Esophagus muscularis mucosa (tissue), 4 donors: ENCODE results near the gene CYP46A1. TPM values are rescaled to one million over a fixed set of nuclear protein-coding genes. Genes with fewer than 3 reads are reported as not detected.
A peak's percentile ranks its signal among the peaks of the same experiment; 100 is the strongest.

ENCODE experiments used
- DNase-seq: peaks from one replicate; pipeline ENCODE4 v3.0.0-alpha.2; 2017; ENCODE audit errors: extremely low spot score
- H3K27ac ChIP-seq, 4 donors: fragments of 200-600 bp; sonication (generic); replicated peaks in 1 of 4; 1 replicate in 3 of 4; 2 replicates in 1 of 4; pipeline ENCODE4 v1.5.1; 2016 to 2019; ENCODE audit warnings: mild to moderate bottlenecking in 1 of 4
- H3K27me3 ChIP-seq, 4 donors: fragments of 200-600 bp; sonication (generic); one replicate each; pipeline versions ENCODE4 v1.5.1 to v1.6.0; 2016 to 2019
- H3K36me3 ChIP-seq, 4 donors: fragments of 200-600 bp; sonication (generic); one replicate each; pipeline ENCODE4 v1.5.1; 2016 to 2019
- H3K4me1 ChIP-seq, 4 donors: fragments of 200-600 bp; sonication (generic); one replicate each; pipeline ENCODE4 v1.5.1; 2016 to 2019
- H3K4me3 ChIP-seq, 4 donors: fragments of 200-600 bp; sonication (generic); 1 replicate in 2 of 4; 2 replicates in 2 of 4; pipeline ENCODE4 v1.5.1; 2016 to 2019; ENCODE audit warnings: mild to moderate bottlenecking in 4 of 4, moderate library complexity in 1 of 4
- H3K9me3 ChIP-seq, 4 donors: fragments of 200-600 bp; sonication (generic); 1 replicate in 3 of 4; 2 replicates in 1 of 4; pipeline ENCODE4 v1.5.1; 2016 to 2019
- EP300 ChIP-seq: sonication (generic); formaldehyde crosslinking; IDR thresholded peaks from one replicate; pipeline ENCODE4 v1.6.1; 2017; ENCODE audit warnings: antibody characterized with exemption
- POLR2A ChIP-seq: fragments of 450-650 bp; IDR thresholded peaks from one replicate; pipeline ENCODE4 v1.6.1; 2017; ENCODE audit warnings: antibody characterized with exemption, moderate library complexity, mild to moderate bottlenecking, low read depth
- POLR2AphosphoS5 ChIP-seq, 2 donors: sonication (generic); formaldehyde crosslinking; IDR thresholded peaks; one replicate each; pipeline ENCODE4 v1.6.1; 2017; ENCODE audit warnings: antibody characterized with exemption in 2 of 2
- WGBS: methylation state at CpG from one replicate; pipeline ENCODE4 v1.1.5; 2018; 5-methylcytosine and 5-hydroxymethylcytosine counted together
- intact Hi-C: fragments of 100-400 bp; cut with DNase I; formaldehyde crosslinking; loops from one replicate; pipeline ENCODE4 v1.15.1; 2023
- total RNA-seq, 4 donors: library from RNA; depleted of rRNA; stranded (reverse); fragments of >200 nt; gene quantifications; one replicate each; pipeline versions ENCODE4 v1.1.0 to v1.2.1, GENCODE V29; 2016
- TF ChIP-seq, protein P1 (sequence below), 3 experiments: fragments of 200-600 bp in 2 of 3; fragments of 450-650 bp in 1 of 3; sonication (generic) in 2 of 3; IDR thresholded peaks; one replicate each; pipeline ENCODE4 v1.5.1; 2017 to 2019; ENCODE audit warnings: antibody characterized with exemption in 3 of 3, mild to moderate bottlenecking in 2 of 3, moderate library complexity in 1 of 3

The CYP46A1 gene
- total RNA-seq, 4 donors from 2014 or later, result 1.2 to 2.5 (median 1.9) TPM

DNA sequence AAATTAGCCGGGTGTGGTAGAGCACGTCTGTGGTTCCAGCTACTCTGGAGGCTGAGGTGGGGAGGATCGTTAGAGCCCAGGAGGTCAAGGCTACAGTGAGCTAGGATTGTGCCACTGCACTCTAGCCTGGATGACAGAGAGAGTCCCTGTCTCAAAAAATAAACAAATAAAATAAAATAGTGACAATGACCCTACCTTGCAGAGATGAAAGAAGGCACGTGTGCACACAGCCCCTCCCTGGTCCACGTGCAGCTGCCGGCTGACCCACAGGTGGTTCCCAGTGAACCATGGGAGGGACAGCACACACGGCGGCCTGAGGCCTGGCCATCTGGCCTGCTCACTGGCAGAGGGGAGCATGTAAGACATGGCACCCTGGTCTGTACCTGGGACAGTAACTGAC is 34.5 kb upstream of the CYP46A1 start:
- peaks cover 0 to 13% (median 0%) of the 10 kb centered on the region in 4 donors for H3K27me3 ChIP-seq
- H3K9me3 ChIP-seq, result no peaks in the 10 kb centered on the region
- H3K27ac ChIP-seq, result no peak overlapping the region
- intact Hi-C loops, result no loop called here
- peaks cover 5 to 26% (median 24%) of the 10 kb centered on the region in 4 donors for H3K4me1 ChIP-seq
- TF ChIP-seq POLR2AphosphoS5 (IDR thresholded peaks at IDR 0.05) (no peak), POLR2A (no peak), EP300 (no peak)
- TF ChIP-seq, protein P1, sequence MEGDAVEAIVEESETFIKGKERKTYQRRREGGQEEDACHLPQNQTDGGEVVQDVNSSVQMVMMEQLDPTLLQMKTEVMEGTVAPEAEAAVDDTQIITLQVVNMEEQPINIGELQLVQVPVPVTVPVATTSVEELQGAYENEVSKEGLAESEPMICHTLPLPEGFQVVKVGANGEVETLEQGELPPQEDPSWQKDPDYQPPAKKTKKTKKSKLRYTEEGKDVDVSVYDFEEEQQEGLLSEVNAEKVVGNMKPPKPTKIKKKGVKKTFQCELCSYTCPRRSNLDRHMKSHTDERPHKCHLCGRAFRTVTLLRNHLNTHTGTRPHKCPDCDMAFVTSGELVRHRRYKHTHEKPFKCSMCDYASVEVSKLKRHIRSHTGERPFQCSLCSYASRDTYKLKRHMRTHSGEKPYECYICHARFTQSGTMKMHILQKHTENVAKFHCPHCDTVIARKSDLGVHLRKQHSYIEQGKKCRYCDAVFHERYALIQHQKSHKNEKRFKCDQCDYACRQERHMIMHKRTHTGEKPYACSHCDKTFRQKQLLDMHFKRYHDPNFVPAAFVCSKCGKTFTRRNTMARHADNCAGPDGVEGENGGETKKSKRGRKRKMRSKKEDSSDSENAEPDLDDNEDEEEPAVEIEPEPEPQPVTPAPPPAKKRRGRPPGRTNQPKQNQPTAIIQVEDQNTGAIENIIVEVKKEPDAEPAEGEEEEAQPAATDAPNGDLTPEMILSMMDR (IDR thresholded peaks at IDR 0.05), result no peak
- DNase-seq, result no peak
- no peak overlapping the region for H3K4me3 ChIP-seq
- H3K36me3 ChIP-seq, result peaks cover 0 to 11% (median 0%) of the 10 kb centered on the region in 4 donors
- 86% methylated on average over 8 of the region's 8 CpGs for WGBS

DNA sequence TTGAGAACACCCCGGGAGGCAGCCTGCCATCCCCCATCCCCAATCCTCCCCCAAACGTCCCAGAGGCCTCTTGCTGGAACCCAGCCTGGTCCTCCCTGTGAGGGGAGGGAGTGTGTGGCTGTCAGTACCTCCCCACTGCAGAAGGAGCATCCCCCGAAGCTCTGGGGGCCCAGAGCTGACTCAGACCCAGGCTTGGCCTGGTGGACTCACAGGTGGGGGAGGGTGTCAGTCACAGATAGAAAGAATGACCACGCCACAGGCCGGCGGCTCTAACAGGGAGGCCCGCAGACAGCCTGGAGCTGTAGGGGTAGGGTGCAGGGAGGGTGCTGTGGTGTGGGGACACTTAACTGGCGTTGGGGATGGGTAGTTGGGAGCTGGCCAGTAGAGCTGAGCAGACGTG is 33.9 kb upstream of the CYP46A1 start:
- DNase-seq, result no peak
- 36% methylated on average over 2 of the region's 9 CpGs for WGBS
- Histone ChIP-seq H3K4me3 (no peak overlapping the region), H3K9me3 (no peaks in the 10 kb centered on the region), H3K27me3 (peaks cover 0 to 10% (median 0%) of the 10 kb centered on the region in 4 donors), H3K36me3 (peaks cover 0 to 11% (median 0%) of the 10 kb centered on the region in 4 donors), H3K4me1 (peaks cover 5 to 24% (median 19%) of the 10 kb centered on the region in 4 donors), H3K27ac (no peak overlapping the region)
- intact Hi-C loops, result no loop called here
- no peak for TF ChIP-seq POLR2A
- no peak for TF ChIP-seq POLR2AphosphoS5 (IDR thresholded peaks at IDR 0.05)
- TF ChIP-seq, protein P1 (IDR thresholded peaks at IDR 0.05), result no peak
- TF ChIP-seq EP300, result no peak

DNA sequence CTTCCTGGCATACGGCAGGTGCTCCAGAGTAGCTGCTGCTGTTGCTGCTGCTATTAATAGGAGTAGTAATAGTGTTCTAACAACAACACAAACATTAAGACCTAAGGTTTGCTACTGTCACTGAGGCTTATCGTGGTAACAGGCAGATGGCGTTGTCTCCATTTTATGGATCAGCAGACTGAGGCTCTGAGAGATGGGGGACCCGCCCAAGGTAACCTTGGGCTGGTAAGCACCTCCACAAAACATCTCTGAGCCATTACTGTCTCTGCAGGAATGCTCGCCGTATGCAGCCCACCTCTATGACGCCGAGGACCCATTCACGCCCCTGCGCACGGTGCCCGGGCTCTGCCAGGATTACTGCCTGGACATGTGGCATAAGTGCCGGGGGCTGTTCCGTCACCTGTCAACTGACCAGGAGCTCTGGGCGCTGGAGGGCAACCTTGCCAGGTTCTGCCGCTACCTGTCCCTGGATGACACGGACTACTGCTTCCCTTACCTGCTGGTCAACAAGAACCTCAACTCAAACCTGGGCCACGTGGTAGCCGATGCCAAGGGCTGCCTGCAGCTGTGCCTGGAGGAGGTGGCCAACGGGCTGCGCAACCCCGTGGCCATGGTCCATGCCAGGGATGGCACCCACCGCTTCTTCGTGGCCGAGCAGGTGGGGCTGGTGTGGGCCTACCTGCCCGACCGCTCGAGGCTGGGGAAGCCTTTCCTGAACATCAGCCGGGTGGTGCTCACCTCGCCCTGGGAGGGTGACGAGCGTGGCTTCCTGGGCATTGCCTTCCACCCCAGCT is 31.9 kb upstream of the CYP46A1 start:
- H3K4me1 ChIP-seq, result peaks cover 0 to 13% (median 9%) of the 10 kb centered on the region in 4 donors
- H3K9me3 ChIP-seq, result no peaks in the 10 kb centered on the region
- H3K27me3 ChIP-seq, result no peaks in the 10 kb centered on the region
- WGBS, result 97% methylated on average over 17 of the region's 32 CpGs
- DNase-seq, result no peak
- intact Hi-C loops, result no loop called here
- H3K36me3 ChIP-seq, result peaks cover 0 to 11% (median 0%) of the 10 kb centered on the region in 4 donors
- TF ChIP-seq POLR2AphosphoS5 (IDR thresholded peaks at IDR 0.05) (no peak), POLR2A (no peak), EP300 (no peak)
- TF ChIP-seq, protein P1 (IDR thresholded peaks at IDR 0.05), result no peak
- H3K4me3 ChIP-seq, result no peak overlapping the region
- H3K27ac ChIP-seq, result no peak overlapping the region

DNA sequence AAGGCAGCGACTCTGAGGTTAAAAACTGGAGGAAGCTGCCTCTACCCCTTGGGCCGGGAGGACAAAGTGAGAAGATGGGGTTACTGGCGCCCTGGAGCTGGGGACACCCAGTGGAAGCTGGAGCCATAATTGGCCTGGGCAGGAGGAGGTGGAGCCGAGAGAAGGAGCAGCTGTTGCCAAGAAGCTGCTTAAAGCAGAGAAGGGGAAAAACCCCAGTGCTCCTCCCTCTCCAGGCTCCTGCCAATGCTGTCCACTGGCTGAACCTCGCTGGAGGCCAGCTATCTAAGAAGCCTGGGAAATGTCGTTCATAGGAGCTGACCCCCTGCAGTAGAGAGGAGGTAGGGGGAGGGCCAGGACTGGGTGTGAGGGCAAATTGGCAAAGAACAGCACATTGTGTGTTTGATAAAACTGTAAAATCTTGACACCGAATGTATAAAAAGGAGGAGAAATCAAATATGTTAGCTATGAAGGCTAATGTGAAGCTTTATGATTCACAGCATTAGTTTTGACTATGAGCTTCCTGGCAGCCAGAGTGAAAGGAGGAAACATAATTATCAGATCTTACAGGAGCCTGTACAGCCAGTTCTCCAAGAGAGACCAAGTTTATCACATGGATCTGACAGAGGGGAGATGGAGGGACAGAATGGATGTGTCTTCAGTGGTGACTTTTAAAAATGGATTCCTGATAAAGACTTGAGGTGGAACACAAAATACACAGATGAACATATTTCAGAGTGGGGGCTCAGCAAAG is 29.7 kb upstream of the CYP46A1 start:
- intact Hi-C loops, result no loop called here
- Histone ChIP-seq H3K9me3 (no peaks in the 10 kb centered on the region), H3K4me1 (peaks cover 3 to 16% (median 12%) of the 10 kb centered on the region in 4 donors), H3K27ac (peak overlapping the region in 3 of 4 donors; percentile 9 to 40 (median 37)), H3K27me3 (peaks cover 0 to 5% (median 2%) of the 10 kb centered on the region in 4 donors), H3K36me3 (peaks cover 0 to 11% (median 0%) of the 10 kb centered on the region in 4 donors), H3K4me3 (no peak overlapping the region)
- 26% methylated on average over 7 of the region's 7 CpGs for WGBS
- TF ChIP-seq EP300, result no peak
- TF ChIP-seq POLR2A, result no peak
- TF ChIP-seq POLR2AphosphoS5 (IDR thresholded peaks at IDR 0.05), result no peak
- TF ChIP-seq, protein P1 (IDR thresholded peaks at IDR 0.05), result peak in 2 of 3 experiments; percentile 3 to 12
- no peak for DNase-seq
